HG02798 (cell line): ENCODE data around the gene TOB1.
A peak's percentile ranks its signal among the peaks of the same experiment; 100 is the strongest.
"Not testable (repeated sequence)": the region's sequence is repeated elsewhere in the genome, so short reads cannot be mapped to it uniquely, and the experiment has no call there.

Experiments
- ATAC-seq: cut with Tn5 transposase; IDR thresholded peaks from one replicate; pipeline ENCODE4 v1.9.1; 2021; ENCODE audit warnings: mild to moderate bottlenecking; ENCODE audit not compliant: unreplicated experiment, poor library complexity

The TOB1 gene

DNA sequence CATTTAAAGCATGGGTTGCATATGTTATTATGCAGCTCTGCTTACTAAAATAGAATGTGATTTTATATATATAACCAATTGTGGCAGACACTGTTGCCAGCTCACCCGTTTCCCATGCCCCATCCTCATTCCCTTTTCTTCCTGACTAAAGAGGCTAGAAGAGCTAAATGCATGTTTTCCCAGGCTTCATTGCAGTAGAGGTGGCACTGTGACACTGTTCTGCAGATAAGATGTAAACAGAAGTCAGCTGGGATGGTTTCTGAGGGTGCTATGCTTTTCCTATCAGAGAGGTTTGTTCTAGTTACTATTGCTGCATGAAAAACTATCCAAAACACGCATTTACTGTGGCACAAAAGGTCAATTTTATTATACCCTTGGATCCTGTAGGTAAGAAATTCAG is 5.7 kb upstream of the TOB1 start:
- ATAC-seq = no peak

DNA sequence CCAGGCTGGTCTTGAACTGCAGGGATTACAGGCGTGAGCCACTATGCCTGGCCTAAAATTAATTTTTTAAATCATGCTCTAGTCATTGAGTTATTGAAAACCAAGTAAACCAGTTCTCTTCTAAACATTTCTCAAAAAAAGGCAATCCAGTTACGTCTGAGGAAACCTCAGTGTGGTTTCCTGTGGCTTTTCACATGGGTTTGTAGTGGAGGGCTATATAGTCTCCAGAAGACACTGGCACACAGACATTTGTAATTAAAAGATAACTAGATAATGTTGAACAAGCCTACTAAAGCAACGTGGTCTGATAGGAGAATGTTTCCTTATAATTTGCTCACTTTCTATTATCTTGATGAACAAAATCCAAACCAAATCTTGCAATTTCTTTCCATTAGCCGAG is 5.2 kb upstream of the TOB1 start:
- ATAC-seq = no peak

DNA sequence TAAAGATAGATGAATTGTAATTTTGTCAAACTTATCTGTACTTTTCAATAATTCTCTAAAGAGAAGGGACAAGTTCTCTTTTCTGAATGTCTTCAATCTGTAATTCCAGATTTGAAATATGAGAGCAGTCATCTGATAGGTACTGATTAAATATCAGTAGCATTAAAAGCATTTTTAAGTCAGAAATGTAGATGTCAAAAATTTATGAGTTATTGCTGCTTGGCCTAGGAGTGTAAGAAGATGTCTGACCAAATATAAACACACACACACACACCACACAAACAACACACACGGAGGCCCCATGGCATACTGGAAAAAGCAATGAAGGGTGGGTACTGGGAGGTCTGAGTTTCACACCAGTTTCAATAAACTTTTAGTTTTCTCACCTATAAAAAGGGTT is 2.4 kb upstream of the TOB1 start:
- no peak for ATAC-seq

DNA sequence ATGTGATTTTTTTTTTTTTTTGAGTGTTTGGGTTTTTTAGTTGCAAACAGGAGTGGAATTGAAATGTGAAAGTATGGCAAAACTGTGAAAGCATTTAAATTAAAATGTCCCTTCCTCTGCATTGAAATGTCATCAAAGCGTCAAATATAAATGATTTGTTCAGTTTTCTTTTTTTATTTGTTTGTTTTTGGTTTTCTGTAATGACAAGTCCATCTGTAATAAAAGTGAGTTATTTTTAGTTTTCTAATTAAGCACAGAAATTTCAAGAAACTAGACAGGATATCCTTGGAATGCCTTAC is 1.9 kb upstream of the TOB1 start:
- ATAC-seq = no peak

DNA sequence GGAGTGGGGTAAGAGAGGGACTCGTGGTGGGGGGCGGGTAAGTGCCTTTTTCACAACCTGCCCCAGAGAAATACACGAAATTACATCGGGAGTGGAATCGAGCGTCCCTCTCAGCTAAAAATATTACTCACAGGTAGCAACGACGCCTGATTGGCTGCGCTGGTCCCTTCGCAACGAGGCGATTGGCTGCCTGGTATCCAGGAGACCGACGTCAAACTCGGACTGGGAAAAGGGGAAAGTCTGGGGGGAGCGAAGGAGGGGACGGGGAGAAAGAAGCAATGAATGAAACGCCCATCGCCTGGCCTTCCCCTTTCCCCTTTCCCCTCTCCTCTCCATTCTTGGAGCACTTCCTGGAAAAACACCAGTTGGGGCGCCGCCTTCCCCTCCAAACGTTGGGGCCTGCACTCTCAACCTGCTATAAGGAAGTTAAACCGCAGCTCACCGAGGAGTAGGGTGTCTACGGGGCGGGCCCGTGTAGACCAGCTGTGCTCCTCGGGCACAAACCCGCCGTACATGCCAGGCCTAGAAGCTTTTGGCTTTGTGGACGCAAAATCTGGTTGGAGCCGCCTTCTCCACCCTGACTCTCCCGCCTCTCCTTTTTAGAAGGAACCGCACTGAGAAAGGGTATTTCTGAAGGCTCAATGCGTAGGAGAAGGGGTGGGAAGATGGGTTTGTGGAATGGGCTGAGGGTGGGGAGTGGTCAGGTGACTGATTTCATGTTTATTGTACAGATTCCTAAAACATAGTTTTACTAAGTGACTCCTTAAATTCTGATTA is 1.4 kb upstream of the TOB1 start:
- peak; percentile 36 for ATAC-seq

DNA sequence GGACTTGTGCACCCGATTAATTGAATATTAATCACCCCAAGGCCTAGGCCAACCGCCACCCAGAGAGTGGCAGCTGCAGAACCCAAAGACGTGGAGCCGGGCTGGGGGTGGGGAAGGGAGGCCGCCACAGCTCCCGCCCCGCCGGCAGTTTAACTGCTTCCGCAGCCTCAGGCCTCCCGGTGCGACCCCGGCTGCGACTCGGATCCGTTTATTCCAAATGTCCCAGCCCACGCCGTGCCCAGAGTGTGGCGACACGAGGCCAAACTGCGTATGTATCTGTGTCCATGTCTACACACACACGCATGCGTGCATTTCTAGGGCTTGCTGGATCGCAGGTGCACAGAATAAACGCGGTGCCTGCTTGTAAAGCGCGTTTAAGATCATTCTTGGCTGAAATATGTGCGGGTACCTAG is 802 bp upstream of the TOB1 start:
- peak; percentile 4 for ATAC-seq

DNA sequence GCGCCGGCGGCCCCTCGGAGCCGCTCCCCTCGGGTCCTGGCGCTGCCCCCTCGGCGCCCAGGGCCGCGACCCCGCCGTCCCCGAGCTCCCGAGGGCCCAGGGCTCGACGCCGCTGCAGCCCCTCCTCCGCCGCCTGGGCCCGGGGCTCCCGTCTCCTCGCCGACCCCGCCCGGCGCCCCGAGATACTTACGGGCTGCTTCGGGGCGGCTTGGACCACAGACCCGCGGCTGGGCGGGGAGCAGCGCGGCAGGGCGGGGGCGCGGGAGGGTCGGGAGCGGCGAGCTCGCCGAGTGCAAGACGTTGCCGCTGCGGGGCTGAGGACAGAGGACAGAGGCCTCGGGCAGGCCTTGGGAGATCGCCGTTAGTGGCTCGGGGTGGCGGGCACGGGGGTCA is 290 bp downstream of the TOB1 start:
- ATAC-seq = no peak

DNA sequence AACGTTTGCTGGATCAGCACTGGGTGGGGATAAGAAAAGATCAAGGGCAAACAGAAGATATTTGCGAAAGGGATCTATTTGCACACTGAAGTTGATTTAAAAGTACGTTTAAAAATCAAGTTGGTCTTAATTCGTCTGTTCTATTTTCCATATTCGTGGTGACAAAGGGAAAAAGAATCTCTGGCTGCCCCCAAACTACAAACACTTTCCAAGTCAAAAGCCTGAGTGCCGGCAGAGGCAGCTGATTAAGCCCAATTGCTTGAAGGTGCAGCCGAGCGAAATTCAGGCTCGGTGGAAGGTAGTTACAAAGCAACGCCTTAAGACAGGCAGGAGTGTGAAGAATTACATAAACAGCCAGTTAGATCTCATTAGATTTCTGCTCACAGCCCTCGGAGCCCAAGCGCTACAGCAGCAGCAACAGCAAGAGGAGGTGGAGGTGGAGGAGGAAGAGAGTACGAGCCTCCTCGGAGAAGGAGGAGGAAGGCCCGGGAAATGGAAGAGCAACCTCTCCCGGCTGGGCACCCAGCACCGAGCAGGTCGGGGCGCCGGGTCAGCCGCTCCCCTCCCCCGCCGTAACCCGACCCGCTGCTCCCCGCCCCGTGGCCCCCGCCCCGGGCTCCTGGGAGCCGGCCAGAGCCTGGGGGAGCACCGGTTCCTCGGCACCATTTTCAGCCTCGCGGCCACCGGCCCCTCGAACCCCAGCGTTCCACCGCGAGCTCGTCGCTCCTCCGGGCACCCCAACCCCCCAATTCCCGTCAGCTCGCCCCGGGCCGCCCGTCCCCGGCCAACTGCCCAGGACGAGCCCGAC is 890 bp downstream of the TOB1 start:
- ATAC-seq = peak; percentile 22

DNA sequence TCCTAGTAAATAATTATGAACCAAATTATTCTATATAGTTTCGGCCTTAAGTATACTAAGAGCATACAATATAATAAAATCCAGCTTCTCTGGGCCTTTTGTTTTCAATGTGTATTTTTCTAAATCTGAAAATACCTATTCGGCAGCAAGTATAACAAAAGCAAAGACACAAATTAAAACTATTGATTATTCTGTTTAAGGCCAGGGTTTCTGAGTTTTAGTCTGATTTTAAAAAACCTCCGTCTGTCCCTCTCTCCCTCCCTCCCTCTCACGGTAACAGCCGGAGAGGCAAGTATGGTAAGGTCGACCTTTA is 1.5 kb downstream of the TOB1 start:
- no peak for ATAC-seq

DNA sequence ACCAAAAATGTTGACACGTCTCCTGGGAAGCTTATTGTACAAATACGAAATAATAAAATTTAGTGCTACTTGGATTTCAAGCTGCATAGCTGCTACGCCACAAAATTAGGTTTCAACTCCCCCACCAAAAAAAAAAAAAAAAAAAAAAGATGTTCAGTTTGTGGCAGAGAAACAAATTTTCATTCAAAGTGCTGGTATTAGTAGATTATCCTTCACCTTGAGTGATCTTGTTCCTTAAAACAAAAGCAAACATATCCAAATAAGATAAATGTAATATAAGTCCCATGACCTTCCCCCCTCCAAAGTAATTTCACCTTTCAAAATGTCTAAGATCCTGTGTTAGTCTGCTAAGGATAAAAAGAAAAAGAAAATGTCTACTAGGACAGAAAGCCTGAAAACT is 2.2 kb downstream of the TOB1 start:
- no peak for ATAC-seq

DNA sequence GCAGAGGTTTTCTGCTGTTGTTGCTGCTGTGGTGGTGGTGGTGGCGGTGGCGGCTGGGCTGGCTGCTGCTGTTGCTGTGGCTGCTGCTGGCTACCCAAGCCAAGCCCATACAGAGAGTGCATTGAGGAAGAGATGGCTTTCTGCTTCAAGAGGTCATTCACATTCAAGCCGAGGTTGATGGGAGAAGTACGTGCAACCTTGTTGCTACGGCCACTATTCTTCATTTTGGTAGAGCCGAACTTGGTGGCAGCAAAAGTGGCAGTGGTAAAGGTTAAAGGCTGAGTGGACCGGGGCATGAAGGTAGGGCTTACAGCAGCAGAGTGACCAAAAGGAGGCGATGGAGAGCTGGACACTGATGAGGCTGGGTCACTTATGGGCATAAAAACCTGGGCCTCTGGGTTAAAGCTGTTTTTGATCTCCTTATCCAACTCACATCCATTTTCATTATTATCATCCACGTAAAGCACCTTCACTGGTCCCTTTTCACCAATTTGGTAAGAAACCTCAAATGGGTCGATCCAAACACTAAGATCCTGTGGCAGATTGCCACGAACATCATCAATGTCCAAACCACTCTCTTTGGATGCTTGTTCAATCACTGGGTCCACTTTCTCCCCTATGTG is 2.8 kb downstream of the TOB1 start:
- no peak for ATAC-seq

DNA sequence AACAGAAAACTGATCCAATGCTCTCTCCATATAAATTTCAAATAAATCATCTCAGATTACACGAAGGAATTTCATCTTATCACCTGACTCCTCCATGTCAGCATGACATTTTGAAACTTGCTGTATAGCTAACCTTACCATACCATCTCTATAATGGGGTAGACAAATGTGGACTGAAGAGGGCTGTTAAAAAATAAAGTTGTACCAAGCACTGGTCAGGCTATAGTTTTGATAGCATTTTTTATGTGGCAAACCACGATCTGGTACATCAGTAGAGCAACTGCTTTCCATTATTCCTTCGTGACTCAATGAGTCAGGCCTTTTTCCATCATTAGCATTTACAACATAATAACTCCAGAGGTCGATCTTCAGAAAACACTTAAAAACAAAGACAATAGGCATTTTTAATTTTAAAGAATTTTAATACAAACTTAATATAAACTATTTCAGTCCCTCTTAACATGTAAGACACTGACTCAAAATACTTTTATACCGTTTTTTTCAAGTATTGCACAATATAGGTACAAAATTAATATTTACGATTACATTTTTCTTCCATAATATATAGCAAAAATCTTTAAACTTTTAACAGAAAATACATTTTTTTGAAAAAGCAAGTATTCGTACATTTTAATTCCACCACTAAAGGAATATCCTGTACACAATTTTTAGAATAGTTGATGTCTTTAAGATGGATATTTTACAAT is 4.2 kb downstream of the TOB1 start:
- ATAC-seq = no peak

DNA sequence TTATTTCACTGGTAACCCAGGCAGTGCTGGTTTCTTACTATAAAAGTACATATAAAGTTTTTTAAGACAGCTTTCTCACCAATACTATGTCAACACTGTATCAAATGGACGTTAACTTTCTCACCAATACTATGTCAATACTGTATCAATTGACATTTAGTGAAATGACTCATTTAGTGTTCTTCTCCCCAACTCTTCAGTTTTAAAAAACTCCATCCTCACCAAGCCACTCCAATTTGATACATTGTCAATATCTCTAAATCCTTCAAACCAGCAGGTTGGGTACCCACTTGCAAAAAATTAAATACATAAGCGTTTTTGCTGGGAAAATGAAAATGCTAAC is 4.8 kb downstream of the TOB1 start:
- no peak for ATAC-seq

DNA sequence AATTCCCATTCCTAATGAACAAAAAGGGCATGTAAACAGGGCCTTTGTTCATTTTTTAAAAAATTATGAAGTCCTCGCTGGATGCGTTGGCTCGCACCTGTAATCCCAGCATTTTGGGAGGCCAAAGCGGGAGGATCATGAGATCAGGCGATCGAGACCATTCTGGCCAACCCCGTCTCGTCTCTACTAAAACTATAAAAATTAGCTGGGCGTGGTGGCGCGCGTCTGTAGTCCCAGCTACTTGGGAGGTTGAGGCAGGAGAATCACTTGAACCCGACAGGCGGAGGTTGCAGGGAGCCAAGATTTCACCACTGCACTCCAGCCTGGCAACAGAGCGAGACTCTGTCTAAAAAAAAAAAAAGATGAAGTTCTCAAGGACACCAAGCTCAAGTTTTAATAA is 6.4 kb downstream of the TOB1 start:
- not testable (repeated sequence) for ATAC-seq

DNA sequence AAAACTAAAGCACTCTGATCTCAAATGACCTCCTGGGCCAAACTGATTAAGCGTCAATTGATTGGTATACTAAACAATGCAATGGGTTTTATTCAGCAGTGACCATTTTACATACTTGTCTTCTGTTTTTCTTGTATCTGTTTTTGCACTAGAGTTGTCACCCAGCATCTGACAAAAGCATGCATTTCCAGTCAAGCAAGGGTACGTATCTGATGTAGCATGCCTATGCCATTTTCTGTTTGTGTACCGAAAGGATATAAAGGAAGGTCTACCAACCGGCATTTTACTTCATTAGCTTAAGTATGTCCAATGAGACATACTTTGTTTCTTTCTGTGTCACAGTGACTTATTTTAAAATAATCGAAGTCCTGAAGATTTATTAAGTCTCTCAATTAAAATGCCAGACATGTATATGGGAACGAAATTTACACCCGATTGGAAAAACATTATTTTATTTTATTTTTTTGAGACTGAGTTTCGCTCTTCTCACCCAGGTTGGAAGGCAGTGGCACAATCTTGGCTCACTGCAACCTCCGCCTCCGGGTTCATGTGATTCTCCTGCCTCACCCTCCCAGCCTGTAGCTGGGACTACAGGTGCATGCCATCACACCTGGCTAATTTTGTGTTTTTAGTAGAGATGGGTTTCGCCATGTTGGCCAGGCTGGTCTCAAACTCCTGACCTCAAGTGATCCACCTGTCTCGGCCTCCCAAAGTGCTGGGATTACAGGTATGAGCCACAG is 7.5 kb downstream of the TOB1 start:
- no peak for ATAC-seq

DNA sequence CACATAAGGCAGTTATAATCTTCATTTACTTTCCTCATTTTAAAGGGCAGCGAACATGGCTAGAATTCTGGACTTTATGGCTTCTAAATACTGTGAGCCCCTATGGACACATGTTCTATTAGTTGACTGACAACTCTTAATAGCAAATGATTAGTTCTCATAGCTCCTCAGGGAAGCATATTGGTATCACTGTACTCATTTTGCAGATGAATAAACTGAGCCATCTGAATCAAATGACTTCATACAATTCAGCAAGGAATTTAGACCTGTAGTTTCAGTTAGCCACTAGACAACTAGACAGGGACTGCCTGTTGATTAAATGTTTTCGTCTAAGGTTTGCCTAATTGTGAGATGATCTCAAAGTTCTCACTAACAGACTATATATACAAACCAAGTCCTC is 9.7 kb downstream of the TOB1 start:
- ATAC-seq = no peak

DNA sequence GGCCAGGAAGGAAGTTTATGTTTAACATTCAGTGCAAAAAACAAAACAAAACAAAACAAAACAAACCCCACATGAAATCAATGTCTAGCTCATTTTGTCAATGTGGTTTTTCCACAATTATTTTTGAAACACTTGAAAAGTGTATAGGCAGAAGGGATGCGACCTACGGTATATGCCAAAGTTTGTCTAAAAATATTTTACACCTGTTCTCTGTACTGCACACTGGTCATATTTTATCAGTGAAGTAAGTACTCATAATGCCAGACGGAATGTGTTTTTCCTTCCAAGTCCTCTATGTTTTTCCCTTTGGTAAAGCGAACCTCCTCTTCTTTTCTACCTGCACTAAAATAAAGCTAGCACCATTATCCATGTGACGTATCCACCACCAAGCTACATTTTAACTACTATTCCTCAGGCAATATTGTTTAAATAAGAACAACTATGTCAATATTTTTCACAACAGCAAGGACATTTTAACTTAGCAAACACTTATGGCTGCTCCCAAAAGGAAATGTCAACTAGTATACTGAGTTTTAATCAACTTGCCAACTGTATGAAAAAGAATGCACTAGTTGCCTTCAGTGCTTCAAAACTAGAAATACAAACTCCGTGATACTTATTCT is 10.3 kb downstream of the TOB1 start:
- no peak for ATAC-seq

DNA sequence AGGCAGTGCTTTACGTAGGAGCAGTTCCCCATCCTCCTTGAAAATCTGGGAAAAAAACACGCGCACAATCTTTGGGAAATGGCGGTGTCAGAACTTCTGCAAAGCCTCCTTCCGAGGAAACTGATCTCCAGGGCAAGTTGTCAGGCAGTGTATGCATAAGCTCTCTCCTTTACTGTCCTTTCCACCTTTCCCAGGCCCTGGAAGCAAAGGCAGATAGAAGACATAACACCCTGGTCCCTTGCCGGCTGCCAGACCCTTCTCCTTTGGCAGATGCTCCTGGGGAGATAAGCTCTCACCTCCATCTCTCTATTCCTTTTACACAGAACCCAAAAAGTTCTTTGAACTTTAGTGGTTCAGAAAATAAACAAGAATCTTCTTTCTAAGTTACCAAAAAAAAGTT is 12.4 kb downstream of the TOB1 start:
- no peak for ATAC-seq

DNA sequence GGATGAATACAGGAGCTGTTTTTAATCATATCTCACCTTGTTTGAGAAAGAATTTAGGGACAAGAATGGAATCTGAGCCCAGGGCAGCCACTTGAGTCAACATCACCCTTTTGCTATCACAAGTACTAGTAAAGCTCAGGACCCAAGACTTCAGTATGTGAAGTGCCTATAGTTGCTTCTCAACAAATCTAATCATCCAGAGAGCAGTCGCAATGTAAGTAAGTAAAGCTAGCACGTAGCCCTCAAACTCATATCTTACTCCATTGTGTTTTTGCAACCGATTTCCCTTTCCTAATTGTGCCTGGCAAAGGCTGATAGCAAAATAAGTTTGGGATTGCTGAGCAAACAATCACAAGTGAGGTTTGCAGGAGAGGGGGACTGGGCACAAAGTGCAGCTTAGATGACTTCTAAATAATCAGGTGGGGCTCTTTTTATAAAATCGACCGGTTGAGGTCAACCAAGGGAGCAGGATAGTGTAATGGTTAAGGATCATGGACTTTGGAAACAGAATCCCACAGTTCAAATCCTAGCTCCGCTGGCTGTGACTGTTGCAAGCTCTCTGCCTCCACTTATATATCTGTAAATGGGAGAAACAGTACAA is 13.0 kb downstream of the TOB1 start:
- no peak for ATAC-seq

DNA sequence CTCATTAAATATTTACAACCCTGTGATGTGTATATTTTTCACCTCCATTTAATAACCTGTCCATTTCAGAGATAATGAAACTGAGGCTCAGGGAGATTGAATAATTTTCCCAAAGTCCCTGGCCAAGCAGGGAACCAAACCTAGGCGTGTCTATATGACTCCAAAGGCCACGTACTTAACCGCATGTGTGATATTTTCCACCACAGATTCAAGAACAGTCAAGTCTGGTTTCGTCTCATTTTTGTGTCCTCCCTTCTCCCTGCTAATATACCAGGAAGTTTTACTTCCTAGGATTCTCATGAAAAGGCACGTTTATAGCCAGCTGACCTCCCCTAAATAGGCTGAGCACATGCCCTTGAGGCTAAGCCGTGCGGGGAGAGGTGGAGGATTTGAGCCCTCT is 15.5 kb downstream of the TOB1 start:
- ATAC-seq = no peak
